Parathyroid adenoma (tissue), 2 donors: ENCODE data around the gene YWHAQ.

Experiments used
- H2AFZ ChIP-seq: fragments of 300-600 bp; sonication (generic); one replicate; pipeline ENCODE4 v1.7.0; 2017; ENCODE audit warnings: antibody characterized with exemption, mild to moderate bottlenecking
- H3K27ac ChIP-seq: fragments of 300-600 bp; sonication (generic); one replicate; pipeline ENCODE4 v1.7.0; 2017
- H3K27me3 ChIP-seq: fragments of 300-600 bp; sonication (generic); one replicate; pipeline ENCODE4 v1.7.0; 2017; ENCODE audit warnings: low read length; ENCODE audit not compliant: control insufficient read depth, insufficient read depth
- H3K36me3 ChIP-seq: fragments of 300-600 bp; sonication (generic); one replicate; pipeline ENCODE4 v1.7.0; 2017; ENCODE audit warnings: low read length; ENCODE audit not compliant: control insufficient read depth, insufficient read depth
- H3K4me1 ChIP-seq: fragments of 300-600 bp; sonication (generic); one replicate; pipeline ENCODE4 v1.7.0; 2017; ENCODE audit warnings: control low read depth
- H3K4me2 ChIP-seq: fragments of 300-600 bp; sonication (generic); one replicate; pipeline ENCODE4 v1.7.0; 2017; ENCODE audit warnings: low read length
- H3K4me3 ChIP-seq: fragments of 300-600 bp; sonication (generic); one replicate; pipeline ENCODE4 v1.7.0; 2017; ENCODE audit warnings: low read depth, low read length
- H3K79me2 ChIP-seq: fragments of 300-600 bp; sonication (generic); one replicate; pipeline ENCODE4 v1.7.0; 2017; ENCODE audit warnings: control low read depth
- H3K9ac ChIP-seq: fragments of 300-600 bp; sonication (generic); one replicate; pipeline ENCODE4 v1.7.0; 2017; ENCODE audit warnings: mild to moderate bottlenecking
- H3K9me3 ChIP-seq: fragments of 300-600 bp; sonication (generic); one replicate; pipeline ENCODE4 v1.7.0; 2017; ENCODE audit warnings: low read length; ENCODE audit not compliant: control insufficient read depth
- TF ChIP-seq, protein P1 (sequence below): fragments of 300-600 bp; sonication (generic); IDR thresholded peaks from one replicate; pipeline ENCODE4 v1.7.0; 2017; ENCODE audit warnings: antibody characterized with exemption, mild to moderate bottlenecking
- donor health status: primary hyperparathyroidism.

Gene YWHAQ

DNA sequence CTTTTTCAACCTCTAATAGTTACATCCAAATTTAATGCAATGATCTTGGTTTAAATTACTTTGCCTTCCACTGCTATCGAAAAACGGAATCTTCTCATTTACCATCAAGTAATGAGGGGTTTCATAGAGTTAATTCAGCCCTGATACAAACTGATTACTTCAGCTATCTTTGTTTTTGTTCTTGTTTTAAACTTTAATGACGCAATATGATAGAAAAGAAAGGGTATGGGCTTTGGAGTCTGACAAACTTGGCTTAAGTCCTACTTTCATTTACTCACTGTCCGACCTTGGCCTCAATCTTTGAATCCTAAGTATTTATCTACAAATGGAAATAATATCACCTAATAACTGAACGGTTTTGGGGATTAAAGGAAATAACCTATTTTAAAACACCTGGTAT, 91.3 kb downstream of the YWHAQ start:
- TF ChIP-seq, protein P1, sequence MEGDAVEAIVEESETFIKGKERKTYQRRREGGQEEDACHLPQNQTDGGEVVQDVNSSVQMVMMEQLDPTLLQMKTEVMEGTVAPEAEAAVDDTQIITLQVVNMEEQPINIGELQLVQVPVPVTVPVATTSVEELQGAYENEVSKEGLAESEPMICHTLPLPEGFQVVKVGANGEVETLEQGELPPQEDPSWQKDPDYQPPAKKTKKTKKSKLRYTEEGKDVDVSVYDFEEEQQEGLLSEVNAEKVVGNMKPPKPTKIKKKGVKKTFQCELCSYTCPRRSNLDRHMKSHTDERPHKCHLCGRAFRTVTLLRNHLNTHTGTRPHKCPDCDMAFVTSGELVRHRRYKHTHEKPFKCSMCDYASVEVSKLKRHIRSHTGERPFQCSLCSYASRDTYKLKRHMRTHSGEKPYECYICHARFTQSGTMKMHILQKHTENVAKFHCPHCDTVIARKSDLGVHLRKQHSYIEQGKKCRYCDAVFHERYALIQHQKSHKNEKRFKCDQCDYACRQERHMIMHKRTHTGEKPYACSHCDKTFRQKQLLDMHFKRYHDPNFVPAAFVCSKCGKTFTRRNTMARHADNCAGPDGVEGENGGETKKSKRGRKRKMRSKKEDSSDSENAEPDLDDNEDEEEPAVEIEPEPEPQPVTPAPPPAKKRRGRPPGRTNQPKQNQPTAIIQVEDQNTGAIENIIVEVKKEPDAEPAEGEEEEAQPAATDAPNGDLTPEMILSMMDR: no peak
- Histone ChIP-seq H3K9ac (no peak overlapping the region), H3K27ac (peak overlapping the region; percentile 27), H2AFZ (no peak overlapping the region), H3K4me1 (no peaks in the 10 kb centered on the region), H3K9me3 (no peaks in the 10 kb centered on the region), H3K4me3 (no peak overlapping the region), H3K79me2 (peaks cover 23% of the 10 kb centered on the region), H3K27me3 (no peaks in the 10 kb centered on the region), H3K36me3 (no peaks in the 10 kb centered on the region), H3K4me2 (peak overlapping the region; percentile 51)

DNA sequence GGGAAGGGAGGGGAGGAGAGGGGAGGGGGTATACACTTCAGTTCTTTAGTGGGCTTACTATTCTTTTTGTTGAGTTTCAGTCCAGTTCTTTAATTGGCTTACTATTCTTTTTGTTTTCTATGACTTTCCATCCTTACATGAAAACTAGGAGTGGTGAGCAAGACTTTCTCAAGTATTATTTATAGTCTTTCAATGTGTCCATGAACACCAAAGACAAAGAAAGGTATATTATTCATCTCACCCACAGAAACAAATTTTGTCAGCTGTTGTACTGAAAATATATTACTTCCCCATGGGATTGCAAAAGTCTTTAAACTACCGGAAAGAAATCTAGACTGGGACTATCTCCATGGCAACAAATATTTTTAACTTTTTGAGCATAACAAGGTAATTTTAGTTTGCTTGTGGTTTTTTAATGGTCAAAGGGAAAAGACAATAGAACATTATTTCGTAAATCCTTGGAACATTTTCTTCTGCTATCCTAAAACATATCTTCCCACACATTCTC, 92.7 kb downstream of the YWHAQ start:
- H3K79me2 ChIP-seq: peaks cover 13% of the 10 kb centered on the region
- TF ChIP-seq, protein P1: no peak

DNA sequence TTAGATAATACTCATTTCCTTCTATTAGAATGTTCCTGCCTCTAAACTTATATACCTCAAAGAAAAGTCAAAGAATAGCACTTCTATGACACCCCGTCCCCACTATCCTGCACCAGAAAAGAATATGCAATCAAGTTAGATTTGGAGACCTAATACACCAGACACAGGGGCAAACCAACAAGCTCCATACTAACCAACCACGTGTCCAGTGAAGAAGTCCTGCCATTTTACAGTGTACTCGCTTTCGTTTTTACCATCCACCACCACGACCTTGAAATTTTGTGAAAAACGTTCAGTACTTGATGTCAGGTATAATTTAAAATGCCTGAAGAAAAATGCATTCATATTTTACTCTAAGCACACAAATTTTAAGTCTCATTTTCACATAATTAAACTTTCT, 94.3 kb downstream of the YWHAQ start:
- Histone ChIP-seq H3K4me2 (no peak overlapping the region), H2AFZ (no peak overlapping the region), H3K4me3 (no peak overlapping the region), H3K4me1 (no peaks in the 10 kb centered on the region), H3K79me2 (peaks cover 7% of the 10 kb centered on the region), H3K27me3 (no peaks in the 10 kb centered on the region), H3K27ac (no peak overlapping the region), H3K9me3 (no peaks in the 10 kb centered on the region), H3K9ac (no peak overlapping the region), H3K36me3 (no peaks in the 10 kb centered on the region)
- TF ChIP-seq, protein P1: no peak

More for the DNA sequence above, 92.7 kb downstream of the YWHAQ start:
- no peak overlapping the region for H3K4me2 ChIP-seq
- no peak overlapping the region for H3K9ac ChIP-seq
- H3K9me3 ChIP-seq: no peaks in the 10 kb centered on the region
- no peaks in the 10 kb centered on the region for H3K36me3 ChIP-seq
- no peak overlapping the region for H3K4me3 ChIP-seq
- no peak overlapping the region for H2AFZ ChIP-seq
- H3K4me1 ChIP-seq: no peaks in the 10 kb centered on the region
- peak overlapping the region; percentile 40 for H3K27ac ChIP-seq
- no peaks in the 10 kb centered on the region for H3K27me3 ChIP-seq

DNA sequence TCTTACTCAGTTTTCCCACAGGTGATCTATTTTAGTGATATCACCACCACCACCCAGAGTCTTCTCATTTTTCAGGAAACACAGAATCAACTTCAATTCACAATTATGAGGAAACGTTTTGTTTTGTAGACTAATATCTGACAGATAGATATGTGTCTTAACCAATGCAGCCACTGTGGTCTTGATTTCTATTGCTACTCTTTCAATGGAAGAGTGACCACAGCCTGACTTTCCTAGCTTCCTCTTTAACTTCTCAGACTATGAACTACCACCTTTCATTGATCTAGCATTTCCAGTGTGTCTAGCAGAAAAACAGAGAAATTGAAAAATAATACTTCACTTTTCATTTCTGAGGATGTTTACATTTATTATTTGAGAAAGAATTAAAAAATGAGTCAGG, 95.6 kb downstream of the YWHAQ start:
- no peaks in the 10 kb centered on the region for H3K36me3 ChIP-seq
- no peak overlapping the region for H3K4me2 ChIP-seq
- H3K27ac ChIP-seq: no peak overlapping the region
- H3K79me2 ChIP-seq: no peaks in the 10 kb centered on the region
- H2AFZ ChIP-seq: no peak overlapping the region
- H3K9me3 ChIP-seq: no peaks in the 10 kb centered on the region
- H3K27me3 ChIP-seq: no peaks in the 10 kb centered on the region
- no peaks in the 10 kb centered on the region for H3K4me1 ChIP-seq
- no peak overlapping the region for H3K9ac ChIP-seq
- no peak overlapping the region for H3K4me3 ChIP-seq
- TF ChIP-seq, protein P1: no peak
